ENCODE results near the gene CCDC17.

CCDC17 gene

DNA sequence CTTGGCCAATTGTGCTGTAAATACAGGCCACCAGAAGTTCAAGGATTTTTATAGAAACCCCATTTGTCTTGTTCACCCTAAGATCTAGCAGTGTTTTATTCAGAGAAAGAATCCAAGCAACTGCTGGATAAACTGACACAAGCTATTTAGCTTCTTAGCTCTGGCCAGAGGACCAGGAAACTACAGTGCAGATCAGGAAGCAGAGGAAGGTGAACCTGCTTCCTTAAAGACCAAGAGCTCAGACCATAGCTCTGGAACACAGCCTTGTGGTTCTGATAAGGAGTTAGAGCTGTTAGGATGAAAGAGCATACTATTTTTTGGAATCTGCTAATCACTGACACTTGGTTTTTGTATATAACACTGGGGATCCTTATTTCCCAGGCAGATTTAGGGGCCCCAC lies 5.2 kb upstream of the CCDC17 start:
- TF ChIP-seq, protein P1, sequence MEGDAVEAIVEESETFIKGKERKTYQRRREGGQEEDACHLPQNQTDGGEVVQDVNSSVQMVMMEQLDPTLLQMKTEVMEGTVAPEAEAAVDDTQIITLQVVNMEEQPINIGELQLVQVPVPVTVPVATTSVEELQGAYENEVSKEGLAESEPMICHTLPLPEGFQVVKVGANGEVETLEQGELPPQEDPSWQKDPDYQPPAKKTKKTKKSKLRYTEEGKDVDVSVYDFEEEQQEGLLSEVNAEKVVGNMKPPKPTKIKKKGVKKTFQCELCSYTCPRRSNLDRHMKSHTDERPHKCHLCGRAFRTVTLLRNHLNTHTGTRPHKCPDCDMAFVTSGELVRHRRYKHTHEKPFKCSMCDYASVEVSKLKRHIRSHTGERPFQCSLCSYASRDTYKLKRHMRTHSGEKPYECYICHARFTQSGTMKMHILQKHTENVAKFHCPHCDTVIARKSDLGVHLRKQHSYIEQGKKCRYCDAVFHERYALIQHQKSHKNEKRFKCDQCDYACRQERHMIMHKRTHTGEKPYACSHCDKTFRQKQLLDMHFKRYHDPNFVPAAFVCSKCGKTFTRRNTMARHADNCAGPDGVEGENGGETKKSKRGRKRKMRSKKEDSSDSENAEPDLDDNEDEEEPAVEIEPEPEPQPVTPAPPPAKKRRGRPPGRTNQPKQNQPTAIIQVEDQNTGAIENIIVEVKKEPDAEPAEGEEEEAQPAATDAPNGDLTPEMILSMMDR (IDR thresholded peaks at IDR 0.05; ENCODE audit: insufficient read depth, low read length, missing control alignments), result no peak
- DNase-seq (ENCODE audit: low read depth, low spot score), result no peak
- CTCF ChIA-PET, result interaction anchor here (0.8 kb wide), 1 partner anchor 137 kb away, joined by 3 read pairs; no protein-coding TSS in a partner anchor
- no peak overlapping the region for H3K4me3 ChIP-seq (ENCODE audit: low read depth, low read length)
- POLR2A ChIA-PET, result interaction anchor here (0.6 kb wide), 1 partner anchor 66 kb away, joined by 3 read pairs; no protein-coding TSS in a partner anchor

DNA sequence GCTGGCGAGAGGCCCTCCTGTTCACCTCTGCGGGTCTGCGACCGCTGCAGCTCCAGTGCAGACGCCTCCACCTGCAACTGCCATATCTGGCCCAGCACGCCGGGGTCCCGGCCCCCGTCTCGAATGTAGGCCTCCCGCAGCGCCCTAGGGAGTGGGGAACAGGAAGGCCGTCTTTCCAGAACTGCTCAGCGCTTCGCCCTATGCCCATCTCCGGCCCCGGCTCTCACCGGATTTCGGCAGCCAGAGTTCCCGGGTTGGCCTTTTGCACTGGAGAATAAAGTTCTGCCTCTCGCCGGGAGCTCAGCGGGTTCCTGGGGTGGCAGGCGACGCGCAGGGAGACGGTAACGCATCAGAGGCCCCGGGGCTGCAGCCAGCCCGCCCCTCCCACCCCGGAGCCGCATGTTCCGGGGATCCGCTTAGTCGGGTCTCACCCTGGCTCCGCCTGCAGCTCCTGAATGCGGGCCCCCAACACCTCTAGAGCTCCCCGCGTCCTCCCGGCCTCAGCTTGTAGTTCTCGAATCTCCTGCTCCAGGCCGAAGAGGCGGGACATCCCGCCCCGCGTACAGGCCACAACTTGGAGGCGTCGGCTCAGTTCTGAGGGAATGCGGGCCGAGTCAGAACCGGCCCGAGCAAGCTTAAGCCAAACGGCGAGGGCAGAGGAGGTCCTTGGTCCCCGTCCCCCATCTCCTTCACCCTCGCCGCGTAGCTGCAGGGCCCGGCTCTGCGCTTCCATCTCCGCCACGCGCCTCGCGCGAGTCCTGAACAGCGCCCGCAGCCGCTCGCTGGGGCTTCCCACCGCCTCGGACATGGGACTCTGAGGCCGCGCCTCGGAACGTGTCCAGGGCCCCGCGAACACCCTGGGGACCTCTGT lies 1.1 kb downstream of the CCDC17 start:
- POLR2A ChIA-PET, result interaction anchor here (0.6 to 1.7 kb wide), 2 partner anchors 14 to 38 kb away, joined by 3 read pairs; no protein-coding TSS in a partner anchor
- TF ChIP-seq, protein P1 (IDR thresholded peaks at IDR 0.05; ENCODE audit: insufficient read depth, low read length, missing control alignments), result no peak
- DNase-seq (ENCODE audit: low read depth, low spot score), result no peak
- CTCF ChIA-PET, result no interaction called here
- no peak overlapping the region for H3K4me3 ChIP-seq (ENCODE audit: low read depth, low read length)

DNA sequence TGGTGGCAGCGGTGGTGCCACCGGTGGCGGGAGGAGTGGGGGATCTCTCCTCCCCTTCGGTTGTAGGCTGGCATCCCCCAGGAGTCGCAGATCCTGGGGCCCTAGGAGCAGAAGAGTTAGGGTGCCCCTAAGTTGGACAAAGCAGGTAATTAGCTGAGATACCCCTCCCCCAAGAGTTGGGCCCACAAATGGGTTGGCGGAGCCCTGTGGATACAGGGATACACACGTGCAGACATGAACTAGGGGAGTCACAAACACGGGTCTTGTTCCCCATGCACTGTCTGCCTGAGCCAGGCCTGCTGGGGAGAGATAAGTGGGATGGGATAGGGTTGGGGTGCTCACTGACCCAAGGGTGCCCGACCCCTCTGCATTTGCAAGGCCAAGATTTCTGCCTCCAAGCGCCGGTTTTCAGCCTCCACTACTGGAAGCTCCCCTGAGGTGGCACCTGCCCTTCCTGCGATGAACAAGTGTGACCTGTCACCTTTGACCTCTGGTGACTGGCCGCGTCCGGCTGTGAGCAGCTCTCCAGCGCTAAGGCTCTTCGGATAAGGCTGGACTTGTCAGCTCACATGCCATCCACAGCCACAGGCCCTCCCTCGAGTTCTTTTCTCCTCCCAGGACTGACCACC lies 1.8 kb downstream of the CCDC17 start:
- TF ChIP-seq, protein P1 (IDR thresholded peaks at IDR 0.05; ENCODE audit: insufficient read depth, low read length, missing control alignments), result no peak
- no peak for DNase-seq (ENCODE audit: low read depth, low spot score)
- no peak overlapping the region for H3K4me3 ChIP-seq (ENCODE audit: low read depth, low read length)
- POLR2A ChIA-PET, result interaction anchor here (0.6 to 1.7 kb wide), 2 partner anchors 14 to 37 kb away, joined by 3 read pairs; no protein-coding TSS in a partner anchor
- CTCF ChIA-PET, result no interaction called here

DNA sequence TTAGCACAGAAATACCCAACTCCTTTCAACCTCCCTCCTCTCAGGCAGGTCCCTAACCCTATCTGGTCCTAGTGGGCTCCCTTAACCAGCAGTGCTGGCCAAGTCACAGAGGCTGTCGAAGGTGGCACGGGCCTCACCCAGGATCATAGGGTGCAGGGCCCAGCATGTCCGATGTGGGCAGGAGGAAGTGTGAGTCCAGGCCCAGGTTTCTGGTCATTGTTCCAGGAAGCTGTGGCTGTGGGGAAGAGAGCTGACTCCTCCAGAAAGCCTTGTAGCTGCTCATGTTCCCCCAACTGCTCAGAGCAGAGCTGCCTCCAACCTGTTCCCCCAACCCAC lies 2.4 kb downstream of the CCDC17 start:
- TF ChIP-seq, protein P1 (IDR thresholded peaks at IDR 0.05; ENCODE audit: insufficient read depth, low read length, missing control alignments), result no peak
- CTCF ChIA-PET, result no interaction called here
- no peak for DNase-seq (ENCODE audit: low read depth, low spot score)
- no peak overlapping the region for H3K4me3 ChIP-seq (ENCODE audit: low read depth, low read length)
- POLR2A ChIA-PET, result interaction anchor here (1.7 kb wide), 1 partner anchor 13 kb away, joined by 3 read pairs; no protein-coding TSS in a partner anchor

DNA sequence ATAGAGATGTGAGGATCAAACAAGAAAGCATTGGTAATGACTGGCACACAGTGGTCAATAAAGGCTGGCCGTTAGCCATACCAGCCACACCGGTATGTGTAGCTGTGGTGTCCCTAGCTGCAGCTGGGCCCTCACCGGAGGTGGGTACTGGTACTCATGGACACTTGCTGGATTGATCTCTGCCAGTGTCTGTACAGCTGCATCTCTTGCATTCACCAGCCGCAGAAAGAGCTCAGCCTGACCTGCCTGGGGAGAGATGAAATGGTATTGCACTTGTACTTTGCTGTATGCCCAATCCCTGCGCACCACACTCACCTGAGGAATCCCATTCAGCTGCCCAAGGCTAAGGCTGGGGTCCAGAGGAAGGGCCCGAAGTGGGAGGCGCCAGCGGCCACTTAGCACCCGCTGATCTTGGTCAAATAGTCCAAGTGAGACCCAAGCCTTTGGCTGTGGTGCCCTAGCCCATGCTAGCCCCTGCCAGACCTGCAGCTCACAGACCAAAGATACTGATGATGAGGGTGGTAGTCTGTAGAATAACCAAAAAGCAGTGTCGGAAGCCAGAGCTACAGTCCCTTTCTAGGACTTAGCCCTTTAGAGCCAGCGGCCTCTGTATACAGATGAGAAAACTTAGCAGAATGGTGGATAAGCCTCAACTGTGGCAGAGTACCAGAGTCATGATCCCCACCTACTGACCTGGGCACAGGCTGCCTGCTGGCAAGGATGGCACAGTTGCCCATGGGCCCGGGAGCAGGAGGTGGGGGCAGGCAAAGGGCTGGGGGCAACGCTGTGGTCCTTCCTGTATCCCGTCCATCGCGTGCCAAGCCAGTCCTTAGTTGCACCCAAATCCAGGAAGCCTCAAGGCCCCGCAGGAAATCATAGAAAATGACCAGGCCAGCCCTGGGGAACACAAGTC lies 3.0 kb downstream of the CCDC17 start:
- H3K4me3 ChIP-seq (ENCODE audit: low read depth, low read length), result no peak overlapping the region
- ChIA-PET CTCF (no interaction called here), POLR2A (interaction anchor here (1.7 kb wide), 1 partner anchor 13 kb away, joined by 3 read pairs; no protein-coding TSS in a partner anchor)
- DNase-seq (ENCODE audit: low read depth, low spot score), result no peak
- TF ChIP-seq, protein P1 (IDR thresholded peaks at IDR 0.05; ENCODE audit: insufficient read depth, low read length, missing control alignments), result no peak

Measured in AG04449 (cell line).